A549 (cell line): Measurements from ENCODE around the gene B9D1. TPM values are rescaled to one million over a fixed set of nuclear protein-coding genes. Genes with fewer than 3 reads are reported as not detected.
A peak's percentile ranks its signal among the peaks of the same experiment; 100 is the strongest.

Experiments used
- ATAC-seq, 2 experiments: fragments of 200-7000 bp in 1 of 2; fragments of >200 bp in 1 of 2; cut with Nextera tagmentation in 1 of 2; cut with Tn5 transposase in 1 of 2; 3 replicates each; pipeline versions ENCODE4 v1.8.0 to v1.9.1; 2018 to 2020; ENCODE audit warnings: mild to moderate bottlenecking in 1 of 2, moderate library complexity in 1 of 2
- CTCF ChIA-PET: fragments of 300-600 bp; sonication (Branson Sonifier 250); formaldehyde crosslinking; extraction: SDS; loops from one replicate; lab custom pipeline; 2021; ENCODE audit warnings: antibody characterized with exemption, inconsistent platforms; lab: Yijun Ruan, JAX
- POLR2A ChIA-PET: fragments of 350-600 bp; formaldehyde crosslinking; extraction: SDS; loops from one replicate; lab custom pipeline; 2021; ENCODE audit warnings: antibody characterized with exemption, inconsistent platforms; lab: Yijun Ruan, JAX
- DNase-seq, 2 experiments: peaks; one replicate each; pipeline versions ENCODE4 v3.0.0 to v3.0.0-alpha.2; 2011 to 2016; ENCODE audit warnings: low read depth in 1 of 2, low spot score in 1 of 2
- FAIRE-seq: peaks from 2 replicates; lab custom pipeline; 2011; peaks lifted over from hg19 to GRCh38; lab: Jason Lieb, UNC
- H3K27ac ChIP-seq, 2 experiments: fragments of >200 bp; sonication (Bioruptor Twin); formaldehyde crosslinking; 3 replicates each; pipeline ENCODE4 v1.5.1; 2016 to 2017
- H3K4me1 ChIP-seq: fragments of >200 bp; sonication (Bioruptor Twin); formaldehyde crosslinking; 3 replicates; pipeline ENCODE4 v1.6.1; 2016
- H3K4me2 ChIP-seq: fragments of >200 bp; sonication (Bioruptor Twin); formaldehyde crosslinking; 3 replicates; pipeline ENCODE4 v1.6.1; 2016
- H3K4me3 ChIP-seq: fragments of >200 bp; sonication (Bioruptor Twin); formaldehyde crosslinking; 3 replicates; pipeline ENCODE4 v1.5.1; 2016
- H3K9me3 ChIP-seq: fragments of >200 bp; sonication (Bioruptor Twin); formaldehyde crosslinking; 3 replicates; pipeline ENCODE4 v1.6.1; 2016
- BCL3 ChIP-seq: fragments of >200 bp; sonication (Bioruptor Twin); formaldehyde crosslinking; IDR thresholded peaks from 3 replicates; pipeline ENCODE4 v1.6.1; 2016
- CBX2 ChIP-seq: fragments of 200-600 bp; sonication (generic); IDR thresholded peaks from 2 replicates; pipeline ENCODE4 v1.6.1; 2016; ENCODE audit warnings: low read depth, mild to moderate bottlenecking, borderline replicate concordance
- CBX8 ChIP-seq: fragments of 200-600 bp; sonication (generic); IDR thresholded peaks from 2 replicates; pipeline ENCODE4 v1.6.1; 2016
- CHD2 ChIP-seq: fragments of 150-350 bp; IDR thresholded peaks from 2 replicates; pipeline ENCODE4 v1.6.1; 2014; ENCODE audit warnings: low read length; ENCODE audit not compliant: partially characterized antibody
- CTCF ChIP-seq: fragments of >200 bp; sonication (Bioruptor Twin); formaldehyde crosslinking; IDR thresholded peaks from 3 replicates; pipeline ENCODE4 v1.5.1; 2016
- ELK1 ChIP-seq: fragments of 150-350 bp; IDR thresholded peaks from 2 replicates; pipeline ENCODE4 v1.6.1; 2014; ENCODE audit warnings: low read depth, mild to moderate bottlenecking, low read length
- ESRRA ChIP-seq: fragments of 150-350 bp; IDR thresholded peaks from 2 replicates; pipeline ENCODE4 v1.6.1; 2014; ENCODE audit warnings: mild to moderate bottlenecking, low read length, borderline replicate concordance
- FOSB ChIP-seq: fragments of 250-450 bp; sonication (Bioruptor Pico); IDR thresholded peaks from 2 replicates; pipeline ENCODE4 v1.5.0; 2020; ENCODE audit warnings: mild to moderate bottlenecking, moderate library complexity
- FOSL2 ChIP-seq, 2 experiments: fragments of 450-650 bp in 1 of 2; fragments of >200 bp in 1 of 2; sonication (Bioruptor Twin) in 1 of 2; formaldehyde crosslinking; IDR thresholded peaks; 2 replicates each; pipeline versions ENCODE4 v1.5.0 to v1.6.1; 2016 to 2020; ENCODE audit warnings: mild to moderate bottlenecking in 1 of 2, moderate library complexity in 1 of 2
- HDAC2 ChIP-seq: fragments of 200-600 bp; sonication (generic); IDR thresholded peaks from 2 replicates; pipeline ENCODE4 v1.6.1; 2016
- HEYL ChIP-seq: fragments of 250-450 bp; sonication (Bioruptor Pico); IDR thresholded peaks from 2 replicates; pipeline ENCODE4 v1.8.0; 2021; ENCODE audit warnings: mild to moderate bottlenecking, moderate library complexity
- HOXA7 ChIP-seq: fragments of 250-450 bp; sonication (Bioruptor Pico); IDR thresholded peaks from 2 replicates; pipeline ENCODE4 v1.5.0; 2020; ENCODE audit warnings: mild to moderate bottlenecking, moderate library complexity
- HOXB13 ChIP-seq: fragments of 250-450 bp; sonication (Bioruptor Pico); IDR thresholded peaks from 2 replicates; pipeline ENCODE4 v1.5.0; 2020; ENCODE audit warnings: low read depth, mild to moderate bottlenecking, moderate library complexity
- HOXB5 ChIP-seq: fragments of 250-450 bp; sonication (Bioruptor Pico); IDR thresholded peaks from 2 replicates; pipeline ENCODE4 v1.5.0; 2020; ENCODE audit warnings: mild to moderate bottlenecking, moderate library complexity
- JUN ChIP-seq, 2 experiments: fragments of >200 bp; sonication (Bioruptor Twin); formaldehyde crosslinking; IDR thresholded peaks; 2 replicates in 1 of 2; 3 replicates in 1 of 2; pipeline ENCODE4 v1.6.1; 2016 to 2017
- KDM1A ChIP-seq: fragments of 200-600 bp; sonication (generic); IDR thresholded peaks from 2 replicates; pipeline ENCODE4 v1.6.1; 2016; ENCODE audit warnings: low read depth, mild to moderate bottlenecking
- MAX ChIP-seq: IDR thresholded peaks from 2 replicates; pipeline ENCODE4 v1.6.1; 2012
- NFE2L2 ChIP-seq: fragments of 150-350 bp; conservative IDR thresholded peaks from 2 replicates; pipeline ENCODE4 v1.6.1; 2014; ENCODE audit warnings: low read length
- PBX3 ChIP-seq: IDR thresholded peaks from 2 replicates; pipeline ENCODE4 v1.6.1; 2012
- PHF8 ChIP-seq: fragments of 200-600 bp; sonication (generic); IDR thresholded peaks from 2 replicates; pipeline ENCODE4 v1.6.1; 2016; ENCODE audit warnings: low read depth, mild to moderate bottlenecking, antibody characterized with exemption, moderate library complexity, borderline replicate concordance
- POLR2A ChIP-seq: IDR thresholded peaks from 2 replicates; pipeline ENCODE4 v1.6.1; 2012; ENCODE audit warnings: mild to moderate bottlenecking, low read length
- RAD21 ChIP-seq, 2 experiments: fragments of >200 bp in 1 of 2; sonication (Bioruptor Twin) in 1 of 2; formaldehyde crosslinking in 1 of 2; IDR thresholded peaks in 1 of 2; conservative IDR thresholded peaks in 1 of 2; 2 replicates in 1 of 2; 3 replicates in 1 of 2; pipeline ENCODE4 v1.6.1; 2012 to 2018; ENCODE audit warnings: inconsistent platforms in 1 of 2
- RARB ChIP-seq: fragments of 250-450 bp; sonication (Bioruptor Pico); IDR thresholded peaks from 2 replicates; pipeline ENCODE4 v1.8.0; 2021; ENCODE audit warnings: mild to moderate bottlenecking, moderate library complexity
- SMC3 ChIP-seq: fragments of >200 bp; sonication (Bioruptor Twin); formaldehyde crosslinking; IDR thresholded peaks from 3 replicates; pipeline ENCODE4 v1.6.1; 2018; ENCODE audit warnings: inconsistent platforms
- TFCP2L1 ChIP-seq: fragments of 250-450 bp; sonication (Bioruptor Pico); IDR thresholded peaks from 2 replicates; pipeline ENCODE4 v1.5.0; 2021; ENCODE audit warnings: mild to moderate bottlenecking
- ZFP36 ChIP-seq: fragments of 450-650 bp; IDR thresholded peaks from 2 replicates; pipeline ENCODE4 v1.6.1; 2014; ENCODE audit warnings: borderline replicate concordance; ENCODE audit not compliant: partially characterized antibody
- WGBS: methylation state at CpG from one replicate; pipeline ENCODE4 v1.1.6; 2017; ENCODE audit errors: missing lambda C conversion rate; 5-methylcytosine and 5-hydroxymethylcytosine counted together
- polyA plus RNA-seq, 4 experiments: library from polyadenylated mRNA; depleted of rRNA in 3 of 4; stranded (reverse); fragments of >200 nt; fragmentation: RNase III in 1 of 4; extraction: RNeasy Plus Mini Kit Qiagen cat#74134 plus additional on column Dnase treatment in 1 of 4; gene quantifications; 2 replicates in 3 of 4; 3 replicates in 1 of 4; pipeline ENCODE4 v1.2.3, GENCODE V29; 2011 to 2017

B9D1 gene
- polyA plus RNA-seq, 2 of the 4 experiments (the other 2 are of a cell fraction), result 48.2 to 60.6 TPM

- TF ChIP-seq HOXB5 (no peak), HOXA7 (CRISPR knock-in tag) (no peak), FOSB (no peak), HOXB13 (CRISPR knock-in tag) (no peak), CHD2 (no peak), HEYL (CRISPR knock-in tag) (no peak), RAD21 (conservative IDR thresholded peaks at IDR 0.05 in 1 of 2, IDR thresholded peaks at IDR 0.05 in 1 of 2) (no peak), POLR2A (no peak), FOSL2 (IDR thresholded peaks at IDR 0.05) (no peak), FOSL2 (CRISPR knock-in tag; IDR thresholded peaks at IDR 0.05) (no peak), KDM1A (no peak), ELK1 (no peak), BCL3 (no peak), JUN (IDR thresholded peaks at IDR 0.05) (no peak), MAX (no peak), ESRRA (no peak), RARB (no peak), CBX8 (no peak), CBX2 (no peak), SMC3 (no peak)
- no peak overlapping the region for H3K27ac ChIP-seq
- WGBS, result 77% methylated on average over 4 of the region's 4 CpGs
- ChIA-PET CTCF (interaction anchor here (0.8 to 4.6 kb wide), 7 partner anchors 13 to 359 kb away, joined by 3 to 24 read pairs (median 4); partner anchors contain the start of gene B9D1), POLR2A (no interaction called here)
- no peak overlapping the region for H3K4me2 ChIP-seq
- no peak for DNase-seq
- peaks cover 8% of the 10 kb centered on the region for H3K4me1 ChIP-seq
- H3K4me3 ChIP-seq, result no peak overlapping the region
- no peak for FAIRE-seq
- no peak for ATAC-seq
- H3K9me3 ChIP-seq, result no peaks in the 10 kb centered on the region
These were observed 40.5 kb upstream of the B9D1 start for GRCh38 chr17:19403021-19403420.

- peak; percentile 39 for FAIRE-seq
- H3K9me3 ChIP-seq, result no peaks in the 10 kb centered on the region
- no peak overlapping the region for H3K4me3 ChIP-seq
- WGBS, result 79% methylated on average over 1 of the region's 1 CpG
- no peak for TF ChIP-seq ESRRA
- TF ChIP-seq, all 56 proteins: peak for 0
- ChIA-PET CTCF (interaction anchor here (0.8 to 4.6 kb wide), 5 partner anchors 32 to 360 kb away, joined by 3 to 24 read pairs (median 7); partner anchors contain the start of gene B9D1), POLR2A (no interaction called here)
- no peak overlapping the region for H3K27ac ChIP-seq
- no peak overlapping the region for H3K4me2 ChIP-seq
- no peak for DNase-seq
- ATAC-seq, result no peak
- H3K4me1 ChIP-seq, result peaks cover 11% of the 10 kb centered on the region
These were observed 39.6 kb upstream of the B9D1 start for GRCh38 chr17:19402171-19402570.

- no peak overlapping the region for H3K4me2 ChIP-seq
- H3K9me3 ChIP-seq, result no peaks in the 10 kb centered on the region
- H3K27ac ChIP-seq, result no peak overlapping the region
- ATAC-seq (no peak), DNase-seq (no peak), FAIRE-seq (no peak)
- CTCF ChIA-PET, result interaction anchor here (1.2 to 4.6 kb wide), 5 partner anchors 10 to 361 kb away, joined by 3 to 24 read pairs (median 7); partner anchors contain the start of gene B9D1
- POLR2A ChIA-PET, result no interaction called here
- no peak overlapping the region for H3K4me3 ChIP-seq
- H3K4me1 ChIP-seq, result peaks cover 11% of the 10 kb centered on the region
- TF ChIP-seq PHF8, result no peak
- no peak for TF ChIP-seq MAX
- no peak for TF ChIP-seq CTCF
- no peak for TF ChIP-seq SMC3
- TF ChIP-seq TFCP2L1 (CRISPR knock-in tag), result no peak
- no peak for TF ChIP-seq HDAC2
- TF ChIP-seq ZFP36, result no peak
- TF ChIP-seq CBX2, result no peak
- TF ChIP-seq NFE2L2, result no peak
- TF ChIP-seq PBX3, result no peak
- 72% methylated on average over 8 of the region's 8 CpGs for WGBS
These were observed 38.9 kb upstream of the B9D1 start for GRCh38 chr17:19401321-19402010.
